Measurements from ENCODE around the gene MPC1.

DNA sequence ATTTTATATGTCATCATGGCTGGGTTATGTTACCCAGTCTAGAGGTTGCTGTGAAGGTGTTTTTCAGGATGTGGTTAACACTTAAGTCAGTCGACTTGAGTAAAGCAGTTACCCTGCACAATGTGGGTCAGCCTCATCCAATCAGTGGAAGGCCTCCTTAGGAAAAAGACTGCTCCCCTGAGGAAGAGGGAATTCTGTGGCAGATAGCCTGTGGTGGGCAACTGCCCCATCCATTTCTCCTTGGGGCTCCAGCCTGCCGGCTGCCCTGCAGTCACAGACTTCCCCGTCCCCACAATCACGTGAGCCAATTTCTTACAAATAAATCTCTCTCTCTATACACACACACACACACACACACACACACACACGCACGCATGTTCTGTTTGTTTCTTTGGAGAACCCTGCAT, 34.5 kb upstream of the MPC1 start:
- TF ChIP-seq, protein P1, sequence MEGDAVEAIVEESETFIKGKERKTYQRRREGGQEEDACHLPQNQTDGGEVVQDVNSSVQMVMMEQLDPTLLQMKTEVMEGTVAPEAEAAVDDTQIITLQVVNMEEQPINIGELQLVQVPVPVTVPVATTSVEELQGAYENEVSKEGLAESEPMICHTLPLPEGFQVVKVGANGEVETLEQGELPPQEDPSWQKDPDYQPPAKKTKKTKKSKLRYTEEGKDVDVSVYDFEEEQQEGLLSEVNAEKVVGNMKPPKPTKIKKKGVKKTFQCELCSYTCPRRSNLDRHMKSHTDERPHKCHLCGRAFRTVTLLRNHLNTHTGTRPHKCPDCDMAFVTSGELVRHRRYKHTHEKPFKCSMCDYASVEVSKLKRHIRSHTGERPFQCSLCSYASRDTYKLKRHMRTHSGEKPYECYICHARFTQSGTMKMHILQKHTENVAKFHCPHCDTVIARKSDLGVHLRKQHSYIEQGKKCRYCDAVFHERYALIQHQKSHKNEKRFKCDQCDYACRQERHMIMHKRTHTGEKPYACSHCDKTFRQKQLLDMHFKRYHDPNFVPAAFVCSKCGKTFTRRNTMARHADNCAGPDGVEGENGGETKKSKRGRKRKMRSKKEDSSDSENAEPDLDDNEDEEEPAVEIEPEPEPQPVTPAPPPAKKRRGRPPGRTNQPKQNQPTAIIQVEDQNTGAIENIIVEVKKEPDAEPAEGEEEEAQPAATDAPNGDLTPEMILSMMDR (IDR thresholded peaks at IDR 0.05) = no peak
- no peak for TF ChIP-seq ZFX (IDR thresholded peaks at IDR 0.05; ENCODE audit: borderline replicate concordance)
